ENCODE data around the gene CES3.

- TF ChIP-seq, protein P1, sequence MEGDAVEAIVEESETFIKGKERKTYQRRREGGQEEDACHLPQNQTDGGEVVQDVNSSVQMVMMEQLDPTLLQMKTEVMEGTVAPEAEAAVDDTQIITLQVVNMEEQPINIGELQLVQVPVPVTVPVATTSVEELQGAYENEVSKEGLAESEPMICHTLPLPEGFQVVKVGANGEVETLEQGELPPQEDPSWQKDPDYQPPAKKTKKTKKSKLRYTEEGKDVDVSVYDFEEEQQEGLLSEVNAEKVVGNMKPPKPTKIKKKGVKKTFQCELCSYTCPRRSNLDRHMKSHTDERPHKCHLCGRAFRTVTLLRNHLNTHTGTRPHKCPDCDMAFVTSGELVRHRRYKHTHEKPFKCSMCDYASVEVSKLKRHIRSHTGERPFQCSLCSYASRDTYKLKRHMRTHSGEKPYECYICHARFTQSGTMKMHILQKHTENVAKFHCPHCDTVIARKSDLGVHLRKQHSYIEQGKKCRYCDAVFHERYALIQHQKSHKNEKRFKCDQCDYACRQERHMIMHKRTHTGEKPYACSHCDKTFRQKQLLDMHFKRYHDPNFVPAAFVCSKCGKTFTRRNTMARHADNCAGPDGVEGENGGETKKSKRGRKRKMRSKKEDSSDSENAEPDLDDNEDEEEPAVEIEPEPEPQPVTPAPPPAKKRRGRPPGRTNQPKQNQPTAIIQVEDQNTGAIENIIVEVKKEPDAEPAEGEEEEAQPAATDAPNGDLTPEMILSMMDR (IDR thresholded peaks at IDR 0.05) = no peak
- TF ChIP-seq HDAC2 (IDR thresholded peaks at IDR 0.05) = no peak
- no peak for TF ChIP-seq POLR2A (IDR thresholded peaks at IDR 0.05; ENCODE audit: low read length)
Observed at GRCh38 chr16:66935314-66936011, 25.6 kb upstream of the CES3 start, which contains the start of gene CES2.
